Lower lobe of right lung (tissue), 2 donors: ENCODE results near the gene SEMA3B. TPM values are rescaled to one million over a fixed set of nuclear protein-coding genes. Genes with fewer than 3 reads are reported as not detected.
A peak's percentile ranks its signal among the peaks of the same experiment; 100 is the strongest.

ENCODE experiments used
- ATAC-seq, 2 donors: fragments of 200-7000 bp; cut with Tn5 transposase; one replicate each; pipeline ENCODE4 v1.9.1; 2020 to 2022; ENCODE audit warnings: mild to moderate bottlenecking in 2 of 2, moderate library complexity in 2 of 2
- DNase-seq: peaks from one replicate; pipeline ENCODE4 v3.0.0-alpha.2; 2020
- H3K27ac ChIP-seq: fragments of 200-600 bp; one replicate; pipeline ENCODE4 v1.8.0; 2022
- H3K27me3 ChIP-seq: fragments of 200-600 bp; one replicate; pipeline ENCODE4 v1.8.0; 2022; ENCODE audit warnings: low read depth
- H3K36me3 ChIP-seq: fragments of 200-600 bp; one replicate; pipeline ENCODE4 v1.8.0; 2022; ENCODE audit warnings: mild to moderate bottlenecking
- H3K4me1 ChIP-seq: fragments of 200-600 bp; one replicate; pipeline ENCODE4 v1.8.0; 2022
- H3K4me3 ChIP-seq: fragments of 200-600 bp; one replicate; pipeline ENCODE4 v1.8.0; 2022; ENCODE audit warnings: mild to moderate bottlenecking
- H3K9me3 ChIP-seq: fragments of 200-600 bp; one replicate; pipeline ENCODE4 v1.8.0; 2022
- intact Hi-C: fragments of 100-400 bp; cut with DNase I; formaldehyde crosslinking; loops from one replicate; pipeline ENCODE4 v1.11.0; 2022
- total RNA-seq: library from RNA; stranded (reverse); fragmentation: NEBNext Ultra II Directional; extraction: Animal tissue kit (Norgen Biotek cat#: 25700); gene quantifications from one replicate; pipeline ENCODE4 v1.2.1, GENCODE V29; 2021
- TF ChIP-seq, protein P1 (sequence below): fragments of 200-600 bp; IDR thresholded peaks from one replicate; pipeline ENCODE4 v1.8.0; 2022; ENCODE audit warnings: antibody characterized with exemption, mild to moderate bottlenecking
- donor health status: DM: no; HTN: yes; CAD: no; lungs with severe emphysema.

The SEMA3B gene
- total RNA-seq, 1 donor from 2014 or later = 77.6 TPM

DNA sequence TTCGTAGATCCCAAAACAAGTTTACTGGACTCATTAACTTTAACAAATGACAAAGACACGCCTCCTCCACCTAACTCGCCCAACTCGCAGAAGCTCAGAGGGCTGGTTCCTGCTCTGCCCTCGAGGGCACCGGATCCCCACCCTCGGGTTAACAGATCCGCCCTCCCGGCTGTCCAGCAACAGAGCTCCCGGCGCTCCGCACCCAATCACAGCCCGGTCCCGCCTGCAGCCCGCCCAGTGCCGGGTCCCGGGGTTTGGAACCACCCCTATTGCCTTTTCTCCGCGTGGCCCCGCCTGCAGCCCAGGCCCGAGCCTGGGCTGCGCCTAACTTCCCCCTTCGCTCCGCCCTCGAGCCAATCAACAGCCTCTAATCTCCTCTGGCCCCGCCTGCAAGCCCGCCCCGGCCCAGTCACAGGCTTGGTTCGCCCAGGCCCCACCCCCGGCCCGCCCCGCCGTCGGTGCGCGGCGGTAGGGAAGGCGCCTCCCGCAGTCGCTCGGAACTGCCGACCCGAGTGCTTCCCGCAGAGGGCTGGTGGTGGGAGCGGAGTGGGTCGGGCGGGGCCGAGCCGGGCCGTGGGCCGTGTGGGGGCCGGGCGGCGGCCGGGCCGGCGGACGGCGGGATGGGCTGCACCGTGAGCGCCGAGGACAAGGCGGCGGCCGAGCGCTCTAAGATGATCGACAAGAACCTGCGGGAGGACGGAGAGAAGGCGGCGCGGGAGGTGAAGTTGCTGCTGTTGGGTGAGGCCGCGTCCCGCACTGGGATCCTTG, 33.0 kb upstream of the SEMA3B start, which contains the start of gene GNAI2:
GNAI2 (plus strand) TSS at position 489 of the 768 bp plus-strand sequence; CDS start at position 621, 132 bp downstream.
- H3K4me3 ChIP-seq = peak within 1 kb of the TSS; percentile 92
- H3K9me3 ChIP-seq = no peaks in the 10 kb centered on the region
- ATAC-seq (peak; percentile 95 to 96), DNase-seq (peak; percentile 99)
- H3K27me3 ChIP-seq = no peaks in the 10 kb centered on the region
- H3K36me3 ChIP-seq = peaks cover 22% of the 10 kb centered on the region
- intact Hi-C loops = no loop called here
- H3K4me1 ChIP-seq = peaks cover 47% of the 10 kb centered on the region
- H3K27ac ChIP-seq = peak within 1 kb of the TSS; percentile 96
- TF ChIP-seq, protein P1, sequence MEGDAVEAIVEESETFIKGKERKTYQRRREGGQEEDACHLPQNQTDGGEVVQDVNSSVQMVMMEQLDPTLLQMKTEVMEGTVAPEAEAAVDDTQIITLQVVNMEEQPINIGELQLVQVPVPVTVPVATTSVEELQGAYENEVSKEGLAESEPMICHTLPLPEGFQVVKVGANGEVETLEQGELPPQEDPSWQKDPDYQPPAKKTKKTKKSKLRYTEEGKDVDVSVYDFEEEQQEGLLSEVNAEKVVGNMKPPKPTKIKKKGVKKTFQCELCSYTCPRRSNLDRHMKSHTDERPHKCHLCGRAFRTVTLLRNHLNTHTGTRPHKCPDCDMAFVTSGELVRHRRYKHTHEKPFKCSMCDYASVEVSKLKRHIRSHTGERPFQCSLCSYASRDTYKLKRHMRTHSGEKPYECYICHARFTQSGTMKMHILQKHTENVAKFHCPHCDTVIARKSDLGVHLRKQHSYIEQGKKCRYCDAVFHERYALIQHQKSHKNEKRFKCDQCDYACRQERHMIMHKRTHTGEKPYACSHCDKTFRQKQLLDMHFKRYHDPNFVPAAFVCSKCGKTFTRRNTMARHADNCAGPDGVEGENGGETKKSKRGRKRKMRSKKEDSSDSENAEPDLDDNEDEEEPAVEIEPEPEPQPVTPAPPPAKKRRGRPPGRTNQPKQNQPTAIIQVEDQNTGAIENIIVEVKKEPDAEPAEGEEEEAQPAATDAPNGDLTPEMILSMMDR = no peak

DNA sequence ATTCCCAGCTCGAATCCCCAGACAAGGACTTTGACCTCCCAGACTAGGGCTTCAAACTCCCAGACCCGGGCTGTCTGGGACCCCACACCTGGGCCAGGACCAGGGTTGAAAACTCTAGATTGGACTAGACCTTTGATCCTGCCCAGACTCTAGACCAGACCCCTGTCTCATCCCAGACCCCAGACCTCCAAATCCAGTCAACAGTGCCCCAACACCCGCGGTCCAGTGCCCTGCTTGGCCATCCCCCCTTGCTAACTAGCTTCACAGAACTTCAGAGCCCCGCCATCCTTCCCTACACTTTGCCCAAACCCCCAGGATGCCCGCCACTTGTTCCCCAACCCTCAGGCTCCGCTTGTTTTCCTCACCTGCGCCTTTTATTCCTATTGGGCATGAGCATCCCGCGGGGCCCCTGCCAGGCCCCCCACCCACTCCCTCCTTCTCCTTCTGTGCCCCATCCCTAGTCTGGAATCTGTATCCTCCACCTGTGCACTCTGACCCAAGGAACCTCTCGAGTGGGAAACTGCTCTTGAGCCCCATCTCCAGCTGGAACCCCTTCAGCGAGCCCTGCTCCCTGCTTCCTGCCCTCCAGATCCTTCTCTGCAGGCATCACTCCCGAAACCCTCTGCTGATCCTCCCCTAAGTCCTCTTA, 32.3 kb upstream of the SEMA3B start:
- TF ChIP-seq, protein P1 = no peak
- H3K9me3 ChIP-seq = no peaks in the 10 kb centered on the region
- peak overlapping the region; percentile 96 for H3K27ac ChIP-seq
- ATAC-seq (no peak), DNase-seq (no peak)
- no peaks in the 10 kb centered on the region for H3K27me3 ChIP-seq
- intact Hi-C loops = no loop called here
- H3K36me3 ChIP-seq = peaks cover 29% of the 10 kb centered on the region
- H3K4me3 ChIP-seq = peak overlapping the region; percentile 92
- peaks cover 54% of the 10 kb centered on the region for H3K4me1 ChIP-seq

DNA sequence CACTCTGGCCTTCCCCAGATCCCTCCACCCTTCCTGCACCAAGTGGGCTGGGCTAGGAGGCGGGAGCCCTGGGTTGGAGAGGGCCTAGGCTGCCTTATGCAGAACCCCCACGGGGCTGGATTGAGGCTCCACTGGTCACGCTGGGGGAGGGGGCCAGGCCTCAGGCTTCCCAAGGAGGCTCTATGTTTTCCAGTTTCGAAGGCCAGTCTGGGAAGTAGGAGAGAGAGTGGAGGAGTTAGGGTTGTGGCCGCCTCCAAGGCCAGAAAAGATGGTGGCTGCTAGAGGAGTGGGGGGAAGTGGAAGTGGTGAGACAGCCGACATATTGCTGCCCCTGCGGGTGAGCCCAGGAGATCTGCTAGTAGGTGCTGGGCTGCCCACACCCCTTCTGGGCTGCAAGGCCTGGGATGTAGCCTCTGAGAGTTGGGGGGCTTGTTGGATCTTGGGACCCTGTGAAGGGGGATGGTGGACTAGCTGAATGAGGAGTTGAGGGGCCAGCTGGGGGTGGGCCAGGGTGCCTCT, 31.8 kb upstream of the SEMA3B start:
- Histone ChIP-seq H3K4me1 (peaks cover 60% of the 10 kb centered on the region), H3K36me3 (peaks cover 32% of the 10 kb centered on the region), H3K9me3 (no peaks in the 10 kb centered on the region), H3K27me3 (no peaks in the 10 kb centered on the region), H3K27ac (peak overlapping the region; percentile 96), H3K4me3 (peak overlapping the region; percentile 92)
- DNase-seq (peak; percentile 60), ATAC-seq (no peak)
- TF ChIP-seq, protein P1 = no peak
- intact Hi-C loops = no loop called here

DNA sequence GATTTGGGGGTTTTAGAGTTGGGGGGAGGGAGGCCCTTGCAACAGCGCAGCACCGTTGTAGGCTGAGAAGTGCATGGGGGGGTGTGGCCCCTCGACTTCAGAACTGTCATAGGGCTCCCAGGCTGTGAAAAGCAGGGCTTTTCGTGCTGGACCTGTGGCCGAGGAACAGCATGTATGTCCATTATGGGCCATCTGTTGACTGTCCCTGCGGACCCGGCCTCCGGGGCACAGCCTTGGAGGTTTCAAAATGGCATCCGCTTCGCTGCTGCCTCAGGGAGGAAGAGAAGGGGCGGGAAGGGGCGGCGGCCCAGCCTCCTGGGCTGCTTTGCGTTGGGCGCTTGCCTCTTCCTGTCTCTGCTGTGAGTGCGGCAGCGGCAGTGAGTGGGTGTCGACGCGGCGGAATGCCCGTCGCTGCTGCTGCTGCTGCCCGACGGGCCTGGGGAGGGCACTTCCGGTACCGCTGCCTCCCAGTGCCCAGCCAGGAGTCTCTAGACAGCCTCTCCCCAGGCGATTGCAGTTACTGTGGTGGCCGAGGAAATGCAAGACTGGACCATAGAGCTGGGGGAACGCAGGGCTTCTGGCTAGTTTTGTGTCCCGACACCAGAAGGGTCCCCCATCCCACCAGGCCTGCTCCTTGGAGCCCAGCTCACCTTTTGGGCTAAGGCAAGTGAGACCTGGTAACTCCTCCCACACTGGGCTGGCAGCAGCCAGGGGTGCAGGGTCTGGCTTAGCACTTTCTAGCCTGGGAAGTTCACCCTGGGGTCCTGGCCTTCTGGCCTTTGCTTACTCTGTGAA, 31.0 kb upstream of the SEMA3B start:
- Histone ChIP-seq H3K4me1 (peaks cover 67% of the 10 kb centered on the region), H3K27me3 (no peaks in the 10 kb centered on the region), H3K9me3 (no peaks in the 10 kb centered on the region), H3K27ac (peak overlapping the region; percentile 96), H3K4me3 (peak overlapping the region; percentile 92), H3K36me3 (peaks cover 32% of the 10 kb centered on the region)
- intact Hi-C loops = no loop called here
- peak; percentile 71 to 72 for ATAC-seq
- TF ChIP-seq, protein P1 = no peak
- peak; percentile 95 for DNase-seq

DNA sequence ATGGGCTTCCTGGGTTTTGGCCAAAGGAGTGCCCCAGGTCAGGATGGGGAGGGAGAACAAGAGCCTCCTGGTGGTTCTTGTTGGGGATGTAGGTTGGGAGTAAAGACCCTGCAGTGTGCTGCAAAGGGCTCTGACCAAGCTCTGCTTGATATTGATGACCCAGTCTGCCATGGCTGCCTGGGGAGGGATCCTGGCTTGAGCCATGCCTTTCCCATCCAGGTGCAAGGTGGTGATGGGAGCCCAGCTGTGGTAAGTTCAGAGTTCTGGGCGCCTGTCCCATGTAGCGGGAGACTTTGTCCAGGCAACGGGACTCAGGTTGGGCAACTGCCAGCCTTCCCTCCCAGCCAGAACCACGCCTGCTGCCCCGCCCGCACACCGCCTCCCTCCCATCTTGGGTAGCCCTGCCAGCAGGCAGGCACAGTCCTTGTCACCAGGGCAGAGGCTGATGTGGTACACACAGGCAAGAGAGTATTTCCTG, 30.4 kb upstream of the SEMA3B start:
- H3K27me3 ChIP-seq = no peaks in the 10 kb centered on the region
- peak overlapping the region; percentile 92 for H3K4me3 ChIP-seq
- peaks cover 74% of the 10 kb centered on the region for H3K4me1 ChIP-seq
- intact Hi-C loops = no loop called here
- TF ChIP-seq, protein P1 = no peak
- H3K9me3 ChIP-seq = no peaks in the 10 kb centered on the region
- DNase-seq (peak; percentile 92), ATAC-seq (peak; percentile 32 to 51)
- peak overlapping the region; percentile 96 for H3K27ac ChIP-seq
- peaks cover 36% of the 10 kb centered on the region for H3K36me3 ChIP-seq
